T-helper 2 cell (primary cell): Measurements from ENCODE around the gene BCL3.
"Not testable (repeated sequence)": the region's sequence is repeated elsewhere in the genome, so short reads cannot be mapped to it uniquely, and the experiment has no call there.

ENCODE experiments used
- DNase-seq, 5 experiments: peaks; one replicate each; pipeline versions ENCODE4 v3.0.0 to v3.0.0-alpha.2; 2012 to 2022

Gene BCL3

GRCh38 chr19:44759083-44759804 is 10.7 kb downstream of the BCL3 start:
- DNase-seq: no peak

- no peak for DNase-seq
Measured at GRCh38 chr19:44762038-44762437, 13.5 kb downstream of the BCL3 start.

- DNase-seq: no peak
Measured at GRCh38 chr19:44765033-44765948, 16.8 kb downstream of the BCL3 start.

GRCh38 chr19:44765949-44766335 is 17.4 kb downstream of the BCL3 start:
- no peak for DNase-seq

- peak in 1 of 5 experiments; percentile 42 for DNase-seq
Measured at GRCh38 chr19:44767295-44768180, 19.0 kb downstream of the BCL3 start.

- DNase-seq: peak; percentile 90 to 98 (median 95)
Measured at GRCh38 chr19:44770550-44771257, 22.2 kb downstream of the BCL3 start.

- not testable (repeated sequence) for DNase-seq
Measured at GRCh38 chr19:44772144-44772543, 23.6 kb downstream of the BCL3 start.

GRCh38 chr19:44772959-44773358 is 24.5 kb downstream of the BCL3 start:
- DNase-seq: no peak

- no peak for DNase-seq
Measured at GRCh38 chr19:44775676-44776240, 27.2 kb downstream of the BCL3 start.

- no peak for DNase-seq
Measured at GRCh38 chr19:44776402-44777096, 28.0 kb downstream of the BCL3 start.

GRCh38 chr19:44777715-44778347 is 29.3 kb downstream of the BCL3 start, which contains the start of gene CBLC:
TSS of gene CBLC (plus strand) at chr19:44777890. CDS start at chr19:44777932, 42 bp downstream.
- no peak for DNase-seq

- no peak for DNase-seq
Measured at GRCh38 chr19:44779150-44779549, 30.6 kb downstream of the BCL3 start.

GRCh38 chr19:44781694-44782093 is 33.2 kb downstream of the BCL3 start:
- DNase-seq: not testable (repeated sequence)

- no peak for DNase-seq
Measured at GRCh38 chr19:44782729-44783128, 34.2 kb downstream of the BCL3 start.

GRCh38 chr19:44783545-44783944 is 35.0 kb downstream of the BCL3 start:
- no peak for DNase-seq

- DNase-seq: no peak
Measured at GRCh38 chr19:44785271-44785670, 36.8 kb downstream of the BCL3 start.

GRCh38 chr19:44785993-44786392 is 37.5 kb downstream of the BCL3 start:
- DNase-seq: no peak

- no peak for DNase-seq
Measured at GRCh38 chr19:44788971-44789370, 40.5 kb downstream of the BCL3 start.

- DNase-seq: no peak
Measured at GRCh38 chr19:44789943-44790483, 41.5 kb downstream of the BCL3 start.

GRCh38 chr19:44792281-44792680 is 43.8 kb downstream of the BCL3 start:
- no peak for DNase-seq
